ENCODE results near the gene WAPL.

- TF ChIP-seq EZH2 (IDR thresholded peaks at IDR 0.05) (no peak), POLR2AphosphoS5 (IDR thresholded peaks at IDR 0.05; ENCODE audit: borderline replicate concordance, low read depth, low read length) (no peak), FOXP2 (optimal IDR thresholded peaks at IDR 0.05; ENCODE audit: control extremely low read depth, extremely low read length, insufficient read depth) (no peak)
Measured at GRCh38 chr10:86411281-86411841, 110.2 kb downstream of the WAPL start.

Measured in SK-N-MC (cell line).